Kidney (tissue), 22 donors: ENCODE results near the gene ACMSD. TPM values are rescaled to one million over a fixed set of nuclear protein-coding genes. Genes with fewer than 3 reads are reported as not detected.

ENCODE experiments used
- DNase-seq, 5 donors: peaks; one replicate each; pipeline ENCODE4 v3.0.0-alpha.2; 2013 to 2020
- FAIRE-seq: peaks from 2 replicates; lab custom pipeline; 2012; peaks lifted over from hg19 to GRCh38; lab: Jason Lieb, UNC
- H3K27ac ChIP-seq, 2 donors: one replicate each; pipeline ENCODE4 v1.7.0; 2013; ENCODE audit warnings: low read depth in 2 of 2, low read length in 2 of 2, inconsistent platforms in 1 of 2
- H3K27me3 ChIP-seq: one replicate; pipeline ENCODE4 v1.7.1; 2013; ENCODE audit warnings: low read length, inconsistent platforms; ENCODE audit not compliant: control insufficient read depth, insufficient read depth
- H3K36me3 ChIP-seq, 3 donors: one replicate each; pipeline versions ENCODE4 v1.7.0 to v1.7.1; 2013; ENCODE audit warnings: low read length in 3 of 3, control low read depth in 1 of 3, inconsistent platforms in 1 of 3; ENCODE audit not compliant: insufficient read depth in 3 of 3, control insufficient read depth in 2 of 3
- H3K4me1 ChIP-seq, 3 donors: one replicate each; pipeline versions ENCODE4 v1.7.0 to v1.7.1; 2013; ENCODE audit warnings: low read length in 3 of 3, inconsistent platforms in 1 of 3, low read depth in 1 of 3; ENCODE audit not compliant: control insufficient read depth in 2 of 3, insufficient read depth in 2 of 3
- H3K4me3 ChIP-seq, 3 donors: one replicate each; pipeline versions ENCODE4 v1.7.0 to v1.8.1; 2013; ENCODE audit warnings: low read length in 3 of 3, control low read depth in 1 of 3, inconsistent platforms in 1 of 3
- H3K9ac ChIP-seq, 3 donors: one replicate each; pipeline versions ENCODE4 v1.7.0 to v1.7.1; 2013; ENCODE audit warnings: low read length in 3 of 3, control low read depth in 1 of 3, inconsistent platforms in 1 of 3
- H3K9me3 ChIP-seq, 3 donors: one replicate each; pipeline versions ENCODE4 v1.7.0 to v1.7.1; 2013; ENCODE audit warnings: low read length in 3 of 3, control low read depth in 1 of 3, inconsistent platforms in 1 of 3; ENCODE audit not compliant: control insufficient read depth in 2 of 3, insufficient read depth in 1 of 3
- CTCF ChIP-seq: IDR thresholded peaks from 3 replicates; pipeline ENCODE4 v1.5.1; 2012; ENCODE audit warnings: mild to moderate bottlenecking, moderate library complexity, borderline replicate concordance; ENCODE audit not compliant: insufficient read depth; ENCODE audit errors: extremely low read depth
- intact Hi-C: fragments of 100-400 bp; cut with DNase I; formaldehyde crosslinking; loops from one replicate; pipeline ENCODE4 v1.11.1; 2022
- long read RNA-seq, 10 donors: library from polyadenylated mRNA in 1 of 10; unstranded in 1 of 10; transcript quantifications; one replicate each; pipeline ENCODE4 v2.0.0 and lab custom pipeline, GENCODE V29; 2021 to 2026
- polyA plus RNA-seq: library from polyadenylated mRNA; stranded (reverse); fragments of 350-450 nt; fragmentation: Illumina TruSeq; extraction: RNeasy Lipid Tissue Mini Kit (QIAGEN cat#74804); gene quantifications from one replicate; pipeline ENCODE4 v1.2.3, GENCODE V29; 2014; ENCODE audit warnings: low read depth, low replicate concordance; ENCODE audit not compliant: insufficient read depth
- total RNA-seq: library from RNA; stranded (reverse); fragmentation: NEBNext Ultra II Directional; extraction: Animal tissue kit (Norgen Biotek cat#: 25700); gene quantifications from one replicate; pipeline ENCODE4 v1.2.1, GENCODE V29; 2021
- donor health status: control.
- donor health status: control.
- donor health status: control.
- donor health status: control.
- donor health status: control.
- donor health status: DM: yes; HTN: yes; CAD: no.
- donor health status: Normal renal cell carcinoma (clear cell type).

Gene ACMSD
- total RNA-seq, result 44.0 TPM
- polyA plus RNA-seq, result 152 TPM
- long read RNA-seq, donor 1, partial matches to known transcripts, result 0 of 1 reads
- long read RNA-seq, donor 1, other reads (novel, unspliced or antisense), result 0 of 1 reads
- long read RNA-seq, donor 2, partial matches to known transcripts, result 15 of 17 reads
- long read RNA-seq, donor 2, other reads (novel, unspliced or antisense), result 0 of 17 reads
- long read RNA-seq, donor 3, partial matches to known transcripts, result 8 of 15 reads
- long read RNA-seq, donor 3, other reads (novel, unspliced or antisense), result 5 of 15 reads
- long read RNA-seq, donor 4, partial matches to known transcripts, result 6 of 8 reads
- long read RNA-seq, donor 4, other reads (novel, unspliced or antisense), result 0 of 8 reads
- long read RNA-seq, donor 5, result 0 reads
- long read RNA-seq, donor 6, partial matches to known transcripts, result 9 of 14 reads
- long read RNA-seq, donor 6, other reads (novel, unspliced or antisense), result 0 of 14 reads
- long read RNA-seq, donor 7, transcript ACMSD-201 (10 exons, 1,321 nt), result major isoform, 5 of 36 reads
- long read RNA-seq, donor 7, partial matches to known transcripts, result 1 of 36 reads
- long read RNA-seq, donor 7, other reads (novel, unspliced or antisense), result 26 of 36 reads
- long read RNA-seq, donor 8, partial matches to known transcripts, result 0 of 1 reads
- long read RNA-seq, donor 8, other reads (novel, unspliced or antisense), result 0 of 1 reads
- long read RNA-seq, donor 9, partial matches to known transcripts, result 5 of 6 reads
- long read RNA-seq, donor 9, other reads (novel, unspliced or antisense), result 0 of 6 reads
- long read RNA-seq, donor 10, partial matches to known transcripts, result 25 of 25 reads
- long read RNA-seq, donor 10, other reads (novel, unspliced or antisense), result 0 of 25 reads

GRCh38 chr2:134838143-134838620 lies at the start of gene ACMSD:
Gene ACMSD, plus strand, starts transcription at chr2:134838616. Its CDS starts 67 bp downstream, at chr2:134838683.
- Histone ChIP-seq H3K9ac (peak within 1 kb of the TSS in 1 of 3 donors; percentile 36), H3K4me1 (peaks cover 0 to 15% (median 3%) of the 10 kb centered on the region in 3 donors), H3K27ac (peak within 1 kb of the TSS; percentile 56 to 60), H3K9me3 (peaks cover 0 to 16% (median 0%) of the 10 kb centered on the region in 3 donors), H3K36me3 (no peaks in the 10 kb centered on the region), H3K27me3 (no peaks in the 10 kb centered on the region), H3K4me3 (peak within 1 kb of the TSS; percentile 42 to 64 (median 64))
- no peak for TF ChIP-seq CTCF
- FAIRE-seq (peak; percentile 93), DNase-seq (peak in 1 of 5 donors; percentile 8)
- intact Hi-C loops, result no loop called here

- Histone ChIP-seq H3K9me3 (no peaks in the 10 kb centered on the region), H3K27me3 (no peaks in the 10 kb centered on the region), H3K27ac (no peak overlapping the region), H3K9ac (no peak overlapping the region), H3K4me3 (no peak overlapping the region), H3K36me3 (no peaks in the 10 kb centered on the region), H3K4me1 (no peaks in the 10 kb centered on the region)
- no peak for DNase-seq
- FAIRE-seq, result no peak
- TF ChIP-seq CTCF, result no peak
- intact Hi-C loops, result no loop called here
Measured at GRCh38 chr2:134790487-134790886, 47.9 kb upstream of the ACMSD start.

GRCh38 chr2:134791616-134792015 lies 46.8 kb upstream of the ACMSD start:
- H3K27ac ChIP-seq, result no peak overlapping the region
- H3K36me3 ChIP-seq, result no peaks in the 10 kb centered on the region
- H3K4me1 ChIP-seq, result no peaks in the 10 kb centered on the region
- intact Hi-C loops, result no loop called here
- H3K4me3 ChIP-seq, result no peak overlapping the region
- H3K9me3 ChIP-seq, result no peaks in the 10 kb centered on the region
- TF ChIP-seq CTCF, result no peak
- no peak for FAIRE-seq
- H3K27me3 ChIP-seq, result no peaks in the 10 kb centered on the region
- DNase-seq, result no peak
- H3K9ac ChIP-seq, result no peak overlapping the region
